ENCODE results near the gene SERPINB4.

GRCh38 chr18:63613420-63613819, 30.6 kb downstream of the SERPINB4 start:
- TF ChIP-seq CTCF (IDR thresholded peaks at IDR 0.05) (no peak), EP300 (IDR thresholded peaks at IDR 0.05) (no peak), POLR2A (IDR thresholded peaks at IDR 0.05) (no peak), POLR2AphosphoS5 (IDR thresholded peaks at IDR 0.05) (no peak)

All from suprapubic skin (tissue), 4 donors.